Stimulated activated CD4-positive, alpha-beta T cell treated with anti-CD3 and anti-CD28 coated beads, Interleukin-1b, Interleukin-23, amount 100 ng/mL, for 1 hour (primary cell): ENCODE measurements around the gene EPS15.
"Not testable (repeated sequence)": the region's sequence is repeated elsewhere in the genome, so short reads cannot be mapped to it uniquely, and the experiment has no call there.

Experiments used
- DNase-seq, 2 donors: peaks; one replicate each; pipeline ENCODE4 v3.0.0-alpha.2; 2020; ENCODE audit warnings: low read depth in 2 of 2

Gene EPS15

DNA sequence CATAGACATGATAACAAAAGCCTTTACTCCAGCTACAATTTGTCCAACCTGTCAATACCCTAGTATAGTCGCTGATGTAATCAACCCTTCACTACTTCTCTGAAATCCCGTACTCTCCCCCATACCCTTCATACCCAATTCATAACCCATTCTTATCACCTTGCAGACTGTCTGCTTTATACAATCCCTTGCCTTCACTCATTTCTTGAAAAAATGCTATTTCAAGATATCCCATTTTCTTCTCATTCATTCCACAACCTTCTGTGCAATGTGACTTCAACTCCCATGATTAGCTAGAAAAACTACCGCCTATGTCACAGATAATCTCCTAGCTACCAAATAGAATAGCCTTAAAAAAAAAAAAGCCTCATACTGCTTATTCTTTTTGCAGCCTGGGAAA is 49.5 kb downstream of the EPS15 start:
- no peak for DNase-seq

DNA sequence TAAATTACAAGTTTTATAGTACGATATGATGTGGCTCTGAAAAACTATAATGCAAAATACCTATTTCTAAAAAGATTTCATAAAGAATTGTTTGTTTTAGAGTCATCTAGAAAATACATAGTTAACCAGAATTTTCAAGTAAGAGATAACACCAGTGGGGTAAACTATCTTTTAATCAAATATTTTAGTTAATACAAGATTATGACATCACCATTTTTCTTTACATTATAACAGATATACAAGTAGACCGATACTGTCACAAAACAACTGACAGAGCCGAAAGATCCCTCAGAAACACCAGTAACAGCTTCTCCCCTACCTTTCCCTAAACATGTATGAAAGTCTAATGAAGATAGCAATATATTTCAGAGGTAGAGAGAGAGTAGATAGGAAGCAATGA is 54.2 kb downstream of the EPS15 start:
- no peak for DNase-seq

DNA sequence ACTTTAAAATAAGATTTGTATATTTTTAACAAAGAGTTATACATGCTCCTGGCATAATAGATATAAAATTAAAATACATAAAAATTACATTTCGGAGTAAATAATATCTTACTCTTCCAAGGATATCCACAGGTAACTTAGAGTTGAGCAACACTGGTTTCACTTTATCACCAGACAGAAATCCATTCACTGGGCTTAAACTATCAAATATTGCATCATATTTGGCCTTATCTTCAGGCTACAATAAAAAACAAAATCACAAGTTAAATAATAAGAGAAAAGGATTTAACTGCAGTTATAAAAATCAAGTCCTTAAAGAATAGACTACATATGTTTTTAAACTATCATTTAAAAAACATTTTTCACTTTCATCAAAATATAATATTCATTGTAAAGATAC is 55.5 kb downstream of the EPS15 start:
- no peak for DNase-seq

DNA sequence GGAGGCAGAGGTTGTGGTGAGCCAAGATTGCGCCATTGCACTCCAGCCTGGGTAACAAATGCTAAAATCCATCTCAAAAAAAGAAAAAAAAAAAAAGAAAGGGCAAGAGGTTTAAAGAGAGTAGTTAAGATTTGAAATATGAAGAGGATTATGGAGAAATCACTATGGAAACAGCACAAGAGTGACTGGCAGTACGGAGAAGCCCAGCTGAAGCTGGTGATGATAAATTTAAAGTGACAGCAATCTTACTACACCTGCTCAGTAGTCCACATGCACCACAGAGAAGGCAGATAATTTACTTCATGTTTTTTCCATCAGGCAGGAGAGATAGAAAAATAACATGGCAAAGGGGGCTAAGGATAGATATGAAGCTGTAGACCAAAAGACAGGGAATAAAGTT is 56.8 kb downstream of the EPS15 start:
- not testable (repeated sequence) for DNase-seq

DNA sequence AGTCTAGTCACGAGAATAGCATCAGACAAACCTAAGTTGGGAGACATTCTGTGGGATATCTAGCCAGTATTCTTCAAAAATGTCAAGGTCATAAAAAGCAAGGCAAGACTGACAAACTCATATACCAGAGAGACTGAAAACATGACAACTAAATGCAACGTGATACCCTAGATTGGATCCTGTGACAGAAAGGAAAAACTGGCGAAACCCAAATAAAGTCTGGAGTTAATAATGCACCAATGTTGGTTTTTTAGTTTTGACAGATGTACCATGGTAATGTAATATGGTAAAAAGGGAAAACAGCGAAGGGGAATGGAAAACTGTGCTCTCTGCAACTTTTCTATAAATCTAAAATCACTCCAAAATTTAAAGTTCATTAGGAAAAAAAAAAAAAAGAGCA is 64.5 kb downstream of the EPS15 start:
- no peak for DNase-seq

DNA sequence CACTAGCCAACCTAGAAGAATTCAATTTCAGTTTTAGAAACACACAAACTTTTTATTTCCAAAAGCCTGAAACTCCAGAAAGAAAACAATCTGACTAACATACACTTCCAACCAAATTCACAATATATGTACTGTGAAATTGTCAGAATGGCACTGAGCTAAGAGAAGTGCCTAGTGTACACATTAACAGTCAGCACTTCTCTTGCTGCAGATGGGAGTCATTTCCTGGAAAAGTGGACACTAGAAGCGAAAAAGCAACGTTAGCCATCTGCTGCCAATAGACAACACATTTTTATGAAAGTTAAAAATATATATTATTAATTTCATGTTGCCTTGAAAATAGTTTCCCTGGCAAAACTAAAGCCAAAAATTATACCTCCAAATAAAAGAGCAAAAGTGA is 66.1 kb downstream of the EPS15 start:
- no peak for DNase-seq

DNA sequence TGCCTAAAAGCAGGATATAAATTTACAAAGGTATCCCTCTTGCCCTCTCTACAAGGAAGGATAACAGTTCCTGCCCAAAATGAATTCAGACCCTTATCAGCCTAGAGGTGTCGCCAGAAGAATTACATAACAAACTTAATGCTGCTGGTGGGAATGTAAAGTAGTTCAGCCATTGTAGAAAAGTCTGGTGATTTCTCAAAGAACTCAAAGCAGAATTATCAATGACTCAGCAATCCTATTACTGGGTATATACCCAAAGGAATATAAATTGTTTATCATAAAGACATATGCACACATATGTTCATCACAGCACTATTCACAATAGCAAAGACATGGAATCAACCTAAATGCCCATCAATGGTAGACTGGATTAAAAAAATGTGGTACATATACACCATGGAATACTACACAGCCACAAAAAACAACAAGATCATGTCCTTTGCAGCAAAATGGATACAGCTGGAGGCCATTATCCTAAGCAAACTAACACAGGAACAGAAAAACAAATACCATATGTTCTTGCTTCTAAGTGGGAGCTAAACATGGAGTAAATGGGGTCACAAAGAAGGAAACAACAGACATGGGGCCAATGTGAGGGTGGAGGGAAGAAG is 70.1 kb downstream of the EPS15 start:
- not testable (repeated sequence) for DNase-seq

DNA sequence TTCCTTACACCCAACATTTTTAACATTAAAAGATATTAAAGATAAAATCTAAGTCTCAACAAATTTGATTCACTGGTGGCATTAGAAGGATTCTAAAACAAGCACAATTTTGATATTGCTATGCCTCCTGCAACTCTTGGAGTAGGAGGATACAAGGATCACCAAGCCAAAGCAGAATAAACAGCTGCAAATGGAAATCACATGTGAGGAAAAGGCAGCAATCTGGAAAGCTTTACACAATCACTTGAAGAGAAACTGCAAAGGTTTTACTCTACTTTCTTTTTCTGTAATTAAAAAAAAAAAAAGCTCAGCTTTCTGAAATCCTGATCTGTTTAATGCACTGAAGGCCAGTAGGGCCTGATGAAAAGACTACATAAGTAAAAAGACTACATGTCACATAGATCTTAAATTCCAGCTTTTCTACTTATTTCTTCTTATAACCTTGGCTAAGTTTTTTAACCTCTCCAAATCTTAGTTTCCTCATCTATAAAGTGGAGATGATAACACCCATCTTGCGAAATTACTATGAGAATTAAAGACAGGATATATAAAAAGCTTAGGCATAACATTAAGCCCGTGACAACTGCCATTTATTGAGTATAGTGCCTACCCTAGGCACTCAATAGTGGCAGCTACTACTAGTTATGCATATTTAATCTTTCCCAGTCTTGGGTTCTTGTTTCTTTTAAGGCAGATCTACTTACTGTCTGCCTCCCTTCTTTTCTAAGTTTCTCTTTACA is 73.5 kb downstream of the EPS15 start:
- DNase-seq, result no peak

DNA sequence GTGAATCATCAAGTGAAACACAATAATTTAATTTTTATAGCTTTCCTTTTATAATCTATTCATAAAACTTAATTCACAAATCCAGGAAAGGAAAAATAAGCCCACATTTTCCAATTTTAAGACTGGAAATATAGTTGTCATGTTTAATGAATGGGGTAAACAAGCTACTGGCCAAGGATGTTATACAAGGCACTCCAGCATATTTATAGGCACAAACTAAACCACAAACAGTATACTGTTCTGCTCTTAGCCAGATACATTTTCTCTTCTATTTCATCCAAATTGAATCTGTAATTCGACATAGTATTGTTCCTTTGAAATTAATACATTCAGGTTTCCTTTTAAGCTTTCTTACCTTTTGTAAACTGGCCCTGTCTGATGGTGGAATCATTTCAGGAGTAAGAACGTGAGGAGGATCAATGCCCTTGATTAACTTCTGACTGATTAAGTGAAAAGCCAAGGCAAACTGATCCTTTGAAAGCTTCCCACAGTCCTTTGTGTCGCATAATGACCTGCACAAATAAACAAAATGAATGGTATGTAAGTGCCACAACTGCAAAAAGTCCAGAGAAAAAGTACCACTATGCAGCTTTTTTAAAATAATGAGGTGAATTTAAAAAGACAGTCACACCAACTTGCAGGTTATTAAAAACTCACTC is 74.4 kb downstream of the EPS15 start:
- no peak for DNase-seq

DNA sequence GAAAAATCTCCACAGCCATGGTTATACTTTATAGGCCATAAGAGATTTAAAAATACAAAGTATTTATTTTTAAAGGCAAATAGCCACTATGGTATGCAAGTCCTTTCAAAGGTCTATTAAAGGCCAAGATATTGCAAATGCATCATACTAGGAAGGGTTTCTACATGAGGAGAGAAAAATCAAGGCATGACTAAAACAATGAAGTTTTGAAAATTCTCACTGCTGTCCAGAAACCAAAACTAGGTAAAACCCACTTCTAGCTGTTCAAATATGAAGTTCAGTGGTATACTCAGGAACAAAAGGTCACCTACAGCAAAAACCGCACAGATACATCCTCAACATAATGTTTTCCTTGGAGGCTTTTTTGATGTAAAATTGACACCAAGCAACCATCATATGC is 75.0 kb downstream of the EPS15 start:
- DNase-seq, result no peak

DNA sequence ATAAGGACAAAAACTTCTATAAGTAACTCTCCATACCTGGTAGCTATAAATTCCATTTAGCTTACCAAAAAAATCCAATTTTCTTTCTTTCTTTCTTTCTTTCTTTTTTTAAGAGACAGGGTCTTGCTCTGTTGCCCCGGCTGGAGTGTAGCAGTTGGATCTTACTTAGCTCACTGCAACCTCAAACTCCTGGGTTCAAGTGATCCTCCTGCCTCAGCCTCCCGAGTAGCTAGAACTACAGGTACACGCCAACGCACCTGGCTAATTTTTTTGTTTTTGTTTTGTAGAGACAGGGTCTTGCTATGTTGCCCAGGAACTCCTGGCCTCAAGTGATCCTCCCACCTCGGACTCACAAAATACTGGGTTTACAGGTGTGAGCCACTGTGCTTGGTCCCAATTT is 75.5 kb downstream of the EPS15 start:
- no peak for DNase-seq

DNA sequence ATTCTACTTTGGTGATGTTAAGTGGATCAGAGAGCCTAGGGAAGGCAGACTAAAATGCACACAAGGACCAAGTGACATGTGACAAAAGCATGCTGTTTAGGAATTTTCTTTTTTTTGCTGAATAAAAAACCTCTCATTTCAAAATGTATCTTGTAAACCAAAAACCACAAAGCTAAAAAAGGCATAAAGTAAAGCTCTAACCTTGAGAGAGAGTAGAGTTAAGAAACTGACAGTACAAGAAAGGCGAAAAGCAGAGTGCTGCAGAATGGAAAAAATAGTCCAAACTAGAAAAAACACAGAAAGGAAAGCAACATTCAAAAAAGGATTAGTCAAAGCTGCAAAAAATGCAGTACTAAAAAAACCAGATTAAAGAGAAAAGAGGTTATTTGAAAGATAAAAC is 76.5 kb downstream of the EPS15 start:
- DNase-seq, result no peak

DNA sequence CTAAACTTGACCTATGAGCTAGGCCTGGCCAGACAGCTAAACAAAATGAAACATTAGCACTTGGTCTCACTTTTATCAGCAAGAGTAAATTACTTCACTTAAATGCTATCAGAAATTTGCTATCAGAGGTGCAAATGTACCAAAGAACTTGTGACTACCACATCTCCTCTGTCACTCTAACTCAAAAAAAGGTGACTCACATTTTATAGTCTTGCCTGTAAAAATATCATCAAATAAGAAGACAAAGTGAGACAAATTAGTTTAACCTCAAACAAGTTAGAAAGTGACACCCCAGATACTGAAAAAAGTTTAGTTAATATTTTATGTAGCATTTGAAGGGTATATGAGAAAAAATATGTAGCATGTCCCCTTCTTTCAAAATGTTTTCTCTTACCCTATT is 76.9 kb downstream of the EPS15 start:
- DNase-seq, result no peak

DNA sequence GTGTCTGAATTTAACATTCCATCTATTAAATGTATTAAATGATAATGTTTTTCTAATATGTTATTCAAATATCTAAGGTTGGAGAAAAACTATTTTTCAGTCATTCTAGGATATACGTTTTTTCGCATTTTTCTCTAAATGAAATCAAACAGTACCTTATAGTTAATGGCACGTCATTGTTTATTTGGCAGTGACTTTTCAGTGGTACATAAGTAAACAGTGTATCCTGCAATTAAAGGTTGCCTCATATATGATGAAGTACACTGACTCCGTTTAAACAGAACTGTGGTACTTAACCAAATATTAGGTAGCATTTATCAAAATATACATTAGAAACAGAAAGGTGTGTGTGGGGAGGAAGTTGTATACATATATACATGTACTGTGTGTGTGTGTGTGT is 79.2 kb downstream of the EPS15 start:
- no peak for DNase-seq

DNA sequence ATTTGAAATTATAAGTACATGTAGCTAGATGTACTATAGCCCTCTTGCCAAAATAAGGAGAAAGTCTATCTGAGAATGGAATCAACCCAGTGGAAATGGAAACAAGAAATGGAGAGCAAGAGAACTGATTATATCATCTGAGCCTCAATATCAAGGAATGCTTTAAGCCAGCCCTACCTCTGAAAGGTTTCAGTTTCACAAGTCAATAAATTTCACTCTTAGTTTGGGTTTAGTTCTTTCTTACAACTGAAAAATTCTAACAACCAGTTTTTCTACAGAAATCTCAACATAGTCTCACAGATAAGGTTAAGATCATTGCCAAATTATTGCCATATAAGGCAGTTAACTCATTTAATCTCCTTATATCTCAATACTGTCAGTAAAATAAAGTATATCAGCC is 80.0 kb downstream of the EPS15 start:
- no peak for DNase-seq

DNA sequence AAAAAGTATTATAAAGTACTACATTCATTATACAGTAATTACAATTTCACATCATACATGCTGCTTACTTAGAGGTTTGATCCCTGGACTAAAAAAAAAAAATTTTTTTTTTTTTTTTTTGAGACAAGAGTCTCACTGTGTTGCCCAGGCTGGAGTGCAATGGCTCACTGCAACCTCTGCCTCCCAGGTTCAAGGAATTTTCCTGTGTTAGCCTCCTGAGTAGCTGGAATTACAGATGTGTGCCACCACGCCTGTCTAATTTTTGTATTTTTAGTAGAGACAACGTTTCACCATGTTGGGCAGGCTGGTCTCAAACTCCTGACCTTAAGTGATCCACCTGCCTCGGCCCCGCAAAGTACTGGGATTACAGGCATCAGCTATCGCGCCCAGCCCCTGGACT is 81.7 kb downstream of the EPS15 start:
- not testable (repeated sequence) for DNase-seq

DNA sequence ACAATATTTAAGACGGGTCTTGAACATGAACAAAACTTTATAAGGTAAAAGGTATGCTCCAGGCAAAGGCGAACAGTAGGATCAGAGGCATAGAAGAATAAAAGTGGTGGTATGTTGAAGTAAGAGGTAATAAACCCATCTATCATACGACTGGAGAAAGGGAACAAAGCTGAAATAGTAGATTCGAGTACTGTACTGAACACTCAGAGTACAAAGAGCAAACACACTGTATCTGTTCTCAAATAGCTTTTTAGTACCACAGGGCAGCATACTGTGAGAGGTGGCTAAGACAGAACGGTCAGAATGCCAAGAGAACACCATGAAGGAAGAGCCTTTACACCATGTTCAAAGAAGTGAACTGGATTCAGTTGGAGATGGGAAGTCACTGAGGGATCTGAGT is 83.2 kb downstream of the EPS15 start:
- DNase-seq, result no peak

DNA sequence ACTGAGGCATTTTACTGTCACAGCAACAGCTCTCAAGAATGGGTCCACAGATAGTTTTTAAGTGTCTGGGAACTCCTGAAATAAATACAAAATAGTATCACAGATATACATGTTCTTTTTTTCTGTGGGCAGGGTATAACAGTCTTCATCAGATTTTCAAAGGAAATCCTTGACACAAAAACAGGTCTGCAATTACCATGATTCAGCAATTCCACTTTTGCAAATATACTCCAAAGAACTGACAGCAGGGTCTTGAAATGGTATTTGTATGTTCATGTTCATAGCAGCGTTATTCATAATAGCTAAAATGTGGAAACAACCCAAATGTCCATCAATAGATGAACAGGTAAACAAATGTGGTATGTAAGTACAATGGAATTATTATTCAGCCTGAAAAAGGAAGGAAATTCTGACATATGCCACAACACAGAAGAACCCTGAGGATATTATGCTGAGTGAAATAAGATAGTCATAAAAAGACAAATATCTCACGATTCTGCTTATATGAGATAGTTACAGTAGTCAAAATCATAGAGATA is 85.0 kb downstream of the EPS15 start:
- DNase-seq, result no peak

DNA sequence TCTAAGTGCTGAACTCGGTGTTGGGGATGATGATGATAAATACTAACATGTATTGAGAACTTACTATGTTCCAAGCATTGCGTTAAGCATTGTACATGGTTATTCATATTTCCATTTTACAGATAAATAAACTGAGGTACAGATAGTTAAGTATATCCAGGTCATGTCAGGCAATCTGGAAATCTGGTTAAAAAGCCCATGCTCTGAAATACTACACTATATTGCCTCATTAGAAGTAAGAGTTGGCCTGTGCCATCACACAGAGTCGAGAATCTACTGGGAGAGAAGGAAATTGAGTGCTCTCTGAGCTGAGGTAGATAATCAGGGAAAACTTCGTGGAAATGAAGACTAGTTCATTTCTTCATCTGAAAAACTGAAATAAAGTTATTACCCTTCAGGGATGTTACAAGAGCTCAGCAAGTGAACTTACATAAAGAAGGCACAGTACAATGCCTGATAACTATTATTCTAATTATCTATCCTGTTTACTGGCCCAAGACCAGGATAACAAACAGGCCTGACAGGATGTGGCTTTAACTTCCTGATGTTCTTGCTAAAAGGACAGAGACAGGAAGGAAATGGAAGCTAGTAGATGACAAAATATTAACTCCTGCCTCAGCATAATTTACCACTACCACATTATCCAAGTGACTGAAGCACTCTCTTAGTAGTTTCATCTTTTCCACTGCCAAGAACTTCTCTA is 85.6 kb downstream of the EPS15 start:
- DNase-seq, result no peak

DNA sequence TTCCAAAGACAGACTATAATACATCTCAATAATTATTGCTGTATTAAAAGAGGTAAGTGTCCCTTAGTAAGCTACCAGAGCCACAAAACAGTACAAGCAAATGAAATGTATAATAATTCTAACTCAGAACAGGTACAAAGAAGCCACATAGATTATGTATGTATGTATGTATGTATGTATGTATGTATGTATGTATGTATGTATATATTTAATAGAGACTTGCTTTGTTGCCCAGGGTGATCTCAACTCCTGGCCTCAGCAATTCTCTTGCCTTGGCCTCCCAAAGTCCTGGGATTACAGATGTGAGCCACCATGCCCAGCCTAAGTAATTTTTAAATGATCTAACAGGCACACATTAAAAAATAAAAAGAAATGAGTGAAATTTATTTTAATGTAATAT is 86.9 kb downstream of the EPS15 start:
- no peak for DNase-seq

DNA sequence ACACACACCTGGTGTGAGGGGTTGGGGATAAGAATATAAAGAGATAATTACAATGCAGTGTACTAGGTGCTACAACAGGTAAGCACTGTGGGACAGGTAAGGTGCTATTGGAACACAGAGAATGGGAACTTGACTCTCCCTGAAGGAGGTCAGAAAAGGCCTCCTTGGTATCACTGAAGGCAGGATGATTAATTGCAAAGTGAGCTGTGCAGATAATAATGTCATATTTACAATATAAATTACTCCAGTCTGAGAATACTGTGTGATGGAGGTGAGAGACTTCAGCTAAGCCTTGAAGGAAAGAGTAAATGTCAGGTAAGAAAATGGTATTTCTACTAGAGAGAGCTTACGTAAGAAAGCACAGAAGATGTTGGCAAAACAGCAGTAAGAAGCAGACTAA is 91.6 kb downstream of the EPS15 start:
- no peak for DNase-seq

DNA sequence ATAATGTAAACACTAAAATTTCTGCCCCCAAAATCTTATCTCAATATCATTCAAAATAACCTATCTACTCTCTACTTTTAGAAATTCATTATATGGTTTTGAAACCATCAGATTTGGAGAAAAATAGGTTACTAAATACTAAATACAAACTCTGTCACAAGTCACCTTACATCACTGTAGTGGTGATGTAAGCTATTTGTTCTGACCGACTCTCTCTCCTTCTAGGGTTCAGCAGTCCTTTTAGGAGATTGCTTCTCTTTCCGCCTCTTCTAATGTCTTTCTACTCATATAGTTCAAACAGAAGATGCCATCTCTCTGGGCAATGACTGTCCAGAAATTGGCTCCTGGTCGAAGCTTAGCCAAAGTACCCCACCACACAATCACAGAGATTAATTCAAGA is 93.1 kb downstream of the EPS15 start:
- no peak for DNase-seq
